ENCODE measurements around the gene ESPN. TPM values are rescaled to one million over a fixed set of nuclear protein-coding genes. Genes with fewer than 3 reads are reported as not detected.
"Not testable (repeated sequence)": the region's sequence is repeated elsewhere in the genome, so short reads cannot be mapped to it uniquely, and the experiment has no call there.

Gene ESPN
- total RNA-seq, 4 donors from 2014 or later, result 0.47 to 0.92 (median 0.81) TPM; not detected in 1

GRCh38 chr1:6448749-6449631 is 24.4 kb downstream of the ESPN start:
- peak; percentile 35 for ATAC-seq
- Histone ChIP-seq H3K9me3 (no peaks in the 10 kb centered on the region), H3K27me3 (peaks cover 94% of the 10 kb centered on the region), H3K27ac (no peak overlapping the region), H3K4me1 (peaks cover 0 to 30% (median 8%) of the 10 kb centered on the region in 3 donors), H3K36me3 (no peaks in the 10 kb centered on the region), H3K4me3 (peak overlapping the region in 1 of 2 donors; percentile 38)
- TF ChIP-seq POLR2A (IDR thresholded peaks at IDR 0.05) (no peak), POLR2AphosphoS5 (IDR thresholded peaks at IDR 0.05) (no peak)
- TF ChIP-seq, protein P1, sequence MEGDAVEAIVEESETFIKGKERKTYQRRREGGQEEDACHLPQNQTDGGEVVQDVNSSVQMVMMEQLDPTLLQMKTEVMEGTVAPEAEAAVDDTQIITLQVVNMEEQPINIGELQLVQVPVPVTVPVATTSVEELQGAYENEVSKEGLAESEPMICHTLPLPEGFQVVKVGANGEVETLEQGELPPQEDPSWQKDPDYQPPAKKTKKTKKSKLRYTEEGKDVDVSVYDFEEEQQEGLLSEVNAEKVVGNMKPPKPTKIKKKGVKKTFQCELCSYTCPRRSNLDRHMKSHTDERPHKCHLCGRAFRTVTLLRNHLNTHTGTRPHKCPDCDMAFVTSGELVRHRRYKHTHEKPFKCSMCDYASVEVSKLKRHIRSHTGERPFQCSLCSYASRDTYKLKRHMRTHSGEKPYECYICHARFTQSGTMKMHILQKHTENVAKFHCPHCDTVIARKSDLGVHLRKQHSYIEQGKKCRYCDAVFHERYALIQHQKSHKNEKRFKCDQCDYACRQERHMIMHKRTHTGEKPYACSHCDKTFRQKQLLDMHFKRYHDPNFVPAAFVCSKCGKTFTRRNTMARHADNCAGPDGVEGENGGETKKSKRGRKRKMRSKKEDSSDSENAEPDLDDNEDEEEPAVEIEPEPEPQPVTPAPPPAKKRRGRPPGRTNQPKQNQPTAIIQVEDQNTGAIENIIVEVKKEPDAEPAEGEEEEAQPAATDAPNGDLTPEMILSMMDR (IDR thresholded peaks at IDR 0.05), result peak in 2 of 4 experiments; percentile 2 to 18
- WGBS, 2 donors (ENCODE audit: low coverage in 1 of 2), result 0 to 33% methylated on average over 3 to 4 of the region's 66 CpGs

DNA sequence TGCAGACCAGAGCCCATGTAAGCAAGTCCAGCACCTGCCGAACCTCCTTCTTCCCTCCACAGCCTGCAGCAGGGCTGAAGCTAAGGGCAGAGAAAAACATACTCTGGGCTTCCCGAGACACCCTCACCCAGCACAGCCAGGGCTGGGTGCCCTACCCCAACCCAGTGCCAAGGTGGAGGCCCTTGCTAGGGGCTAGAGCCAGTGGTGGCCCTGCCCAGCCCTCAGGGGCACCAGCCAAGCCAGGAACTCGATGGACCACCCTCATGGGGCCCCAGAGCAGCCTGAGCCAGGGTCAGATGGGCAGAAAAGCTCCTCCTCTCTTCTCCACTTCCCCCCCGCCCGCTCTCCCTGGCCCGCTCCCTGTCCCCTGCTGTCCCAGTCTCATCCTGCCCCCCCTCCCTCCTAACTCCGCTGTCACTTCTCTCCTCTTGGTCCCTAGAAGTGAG is 25.5 kb downstream of the ESPN start:
- no CpG with 5 or more reads among the region's 7 CpGs for WGBS, 2 donors (ENCODE audit: low coverage in 1 of 2)
- ATAC-seq, result no peak
- Histone ChIP-seq H3K27me3 (peaks cover 100% of the 10 kb centered on the region), H3K4me1 (peaks cover 0 to 40% (median 8%) of the 10 kb centered on the region in 3 donors), H3K27ac (no peak overlapping the region), H3K9me3 (no peaks in the 10 kb centered on the region), H3K4me3 (no peak overlapping the region), H3K36me3 (no peaks in the 10 kb centered on the region)
- TF ChIP-seq EP300 (IDR thresholded peaks at IDR 0.05), result no peak
- TF ChIP-seq POLR2AphosphoS5 (IDR thresholded peaks at IDR 0.05), result no peak
- TF ChIP-seq, protein P1 (IDR thresholded peaks at IDR 0.05), result no peak
- TF ChIP-seq POLR2A (IDR thresholded peaks at IDR 0.05), result no peak

- WGBS, 2 donors (ENCODE audit: low coverage in 1 of 2), result 50% methylated on average over 3 of the region's 10 CpGs; no CpG with 5 or more reads in 1 of the 2 donors
- not testable (repeated sequence) for ATAC-seq, H3K27ac ChIP-seq, H3K4me3 ChIP-seq, H3K9me3 ChIP-seq, H3K36me3 ChIP-seq
- peaks cover 100% of the 10 kb centered on the region for H3K27me3 ChIP-seq
- H3K4me1 ChIP-seq, result peaks cover 0 to 45% (median 8%) of the 10 kb centered on the region in 3 donors
These were observed 25.9 kb downstream of the ESPN start for GRCh38 chr1:6450486-6450885.

GRCh38 chr1:6450943-6451373 is 26.4 kb downstream of the ESPN start:
- TF ChIP-seq EP300 (IDR thresholded peaks at IDR 0.05) (no peak), POLR2AphosphoS5 (IDR thresholded peaks at IDR 0.05) (no peak), POLR2A (IDR thresholded peaks at IDR 0.05) (no peak)
- TF ChIP-seq, protein P1 (IDR thresholded peaks at IDR 0.05), result no peak
- Histone ChIP-seq H3K27me3 (peaks cover 100% of the 10 kb centered on the region), H3K9me3 (no peaks in the 10 kb centered on the region), H3K4me1 (peaks cover 0 to 47% (median 8%) of the 10 kb centered on the region in 3 donors), H3K27ac (no peak overlapping the region), H3K4me3 (no peak overlapping the region), H3K36me3 (no peaks in the 10 kb centered on the region)
- WGBS, 2 donors (ENCODE audit: low coverage in 1 of 2), result 25 to 70% methylated on average over 1 of the region's 6 CpGs
- no peak for ATAC-seq

DNA sequence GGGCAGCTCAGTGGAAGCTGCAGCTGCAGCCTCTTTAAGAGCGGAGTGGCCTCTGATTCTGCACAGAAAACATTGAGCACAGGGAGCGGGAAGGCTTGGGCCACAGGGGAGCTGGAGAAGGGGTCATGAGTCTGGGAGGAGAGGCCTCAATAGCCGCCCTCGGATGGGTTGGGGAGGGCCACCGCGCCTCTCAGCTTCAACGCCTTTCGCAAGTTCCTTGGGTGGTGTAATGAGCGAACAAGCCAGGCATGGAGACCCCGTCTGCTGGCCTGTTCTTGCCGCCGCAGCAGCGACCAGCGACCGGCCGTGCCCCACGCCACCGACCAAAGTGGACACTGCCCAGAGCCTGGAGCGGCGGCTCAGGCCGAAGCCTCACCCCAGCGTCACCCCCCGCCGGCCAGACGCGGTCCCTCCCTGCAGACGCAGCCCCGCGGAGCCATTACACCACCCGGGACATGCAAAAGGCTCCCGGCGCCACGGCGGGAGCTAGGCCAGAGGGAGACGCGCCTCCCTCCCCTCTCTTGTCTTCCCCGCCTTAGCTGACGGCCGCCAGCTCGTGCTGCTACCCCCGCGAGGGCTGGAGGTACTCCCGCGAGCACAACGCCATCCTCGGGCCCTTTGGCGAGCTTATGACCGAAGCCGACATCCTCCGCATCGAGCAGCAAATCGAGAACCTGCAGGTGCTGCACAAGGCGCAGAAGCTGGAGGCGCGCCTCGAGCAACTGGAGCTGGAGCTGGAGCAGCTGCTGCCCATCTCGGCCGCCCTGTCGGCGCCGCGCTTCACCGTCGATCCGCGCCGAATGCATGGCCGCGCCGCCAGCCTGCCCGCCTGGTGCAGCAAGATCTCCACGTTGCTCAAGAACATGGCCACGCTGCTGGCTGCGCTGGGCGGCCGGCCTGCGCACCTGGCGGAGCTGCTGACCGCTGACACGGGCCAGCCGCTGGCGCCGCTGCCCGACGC is 29.6 kb downstream of the ESPN start:
- not testable (repeated sequence) for H3K4me3 ChIP-seq, ATAC-seq
- H3K27me3 ChIP-seq, result peaks cover 98% of the 10 kb centered on the region

More for the DNA sequence above, 29.6 kb downstream of the ESPN start:
- WGBS, 2 donors (ENCODE audit: low coverage in 1 of 2), result 22 to 42% methylated on average over 2 to 7 of the region's 85 CpGs
- H3K9me3 ChIP-seq, H3K36me3 ChIP-seq, H3K27ac ChIP-seq: not testable (repeated sequence)
- peaks cover 0 to 23% (median 0%) of the 10 kb centered on the region in 3 donors for H3K4me1 ChIP-seq

Data from gastroesophageal sphincter (tissue), 4 donors.